ENCODE data around the gene UPK1B.

The UPK1B gene

DNA sequence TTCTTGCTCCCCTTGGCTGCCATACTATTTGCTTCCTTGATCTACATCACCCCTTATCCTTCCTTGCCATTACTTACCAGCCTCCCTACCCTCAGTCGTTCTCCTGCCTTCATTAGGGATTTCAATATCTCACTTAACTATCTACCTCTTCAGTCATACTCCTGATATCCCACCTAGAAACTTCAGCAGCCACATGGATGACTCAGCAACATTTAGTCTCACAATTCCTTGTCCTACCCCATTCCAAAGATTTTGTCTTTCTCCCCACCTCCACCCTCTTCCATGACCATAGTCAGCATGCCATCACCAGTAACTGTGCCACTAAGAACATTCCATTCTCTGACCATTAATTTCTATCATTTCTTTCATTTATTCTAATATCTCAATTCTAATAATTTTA, 18.4 kb downstream of the UPK1B start:
- peaks cover 5% of the 10 kb centered on the region for H3K27me3 Mint-ChIP-seq
- H3K4me1 Mint-ChIP-seq (ENCODE audit: low read depth): no peaks in the 10 kb centered on the region
- no peak overlapping the region for H3K4me3 Mint-ChIP-seq
- intact Hi-C loops (cut with micrococcal nuclease): no loop called here
- H3K27ac Mint-ChIP-seq: no peak overlapping the region
- no peaks in the 10 kb centered on the region for H3K36me3 Mint-ChIP-seq (ENCODE audit: low read depth)
- no peaks in the 10 kb centered on the region for H3K9me3 Mint-ChIP-seq

DNA sequence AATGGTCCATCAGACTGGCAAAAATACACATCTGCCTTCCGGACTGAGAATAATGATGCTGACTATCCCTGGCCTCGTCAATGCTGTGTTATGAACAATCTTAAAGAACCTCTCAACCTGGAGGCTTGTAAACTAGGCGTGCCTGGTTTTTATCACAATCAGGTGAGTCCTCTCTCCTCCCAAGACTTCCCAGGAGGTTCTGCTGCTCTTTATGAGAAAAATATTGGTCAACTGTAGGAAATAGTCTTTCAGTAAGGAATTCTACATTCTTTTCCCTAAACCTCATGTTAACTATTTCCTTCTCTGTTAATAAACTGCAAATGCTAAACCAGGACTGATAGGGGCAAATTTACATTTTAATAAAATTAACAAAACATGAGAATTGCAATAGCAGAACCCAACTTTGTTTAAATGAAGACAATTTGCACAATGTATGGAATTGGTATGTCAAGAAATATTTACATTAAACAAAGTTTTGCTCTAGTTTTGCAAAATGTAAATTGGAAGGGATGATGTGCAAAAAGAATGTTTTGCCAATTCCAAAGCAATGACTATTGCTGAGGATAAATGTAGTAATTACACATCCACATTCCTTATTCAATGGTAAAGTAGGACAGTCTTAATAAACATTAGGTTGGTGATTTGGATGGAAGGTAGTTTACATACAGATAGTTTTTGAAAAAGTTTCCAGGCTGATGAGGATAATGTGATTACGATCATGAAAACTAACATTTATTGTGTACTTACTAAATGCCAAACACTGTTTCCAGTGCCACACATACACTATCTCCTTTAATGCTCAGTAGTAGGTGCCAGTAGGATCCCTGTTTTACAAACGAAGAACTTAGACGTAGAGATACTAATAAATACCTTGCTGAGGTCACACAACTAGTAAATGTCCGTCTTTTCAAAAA, 21.1 kb downstream of the UPK1B start:
- intact Hi-C loops (cut with micrococcal nuclease): no loop called here
- Mint-ChIP-seq H3K9me3 (no peaks in the 10 kb centered on the region), H3K27me3 (peaks cover 3% of the 10 kb centered on the region), H3K27ac (no peak overlapping the region), H3K36me3 (ENCODE audit: low read depth) (no peaks in the 10 kb centered on the region), H3K4me3 (no peak overlapping the region), H3K4me1 (ENCODE audit: low read depth) (no peaks in the 10 kb centered on the region)

DNA sequence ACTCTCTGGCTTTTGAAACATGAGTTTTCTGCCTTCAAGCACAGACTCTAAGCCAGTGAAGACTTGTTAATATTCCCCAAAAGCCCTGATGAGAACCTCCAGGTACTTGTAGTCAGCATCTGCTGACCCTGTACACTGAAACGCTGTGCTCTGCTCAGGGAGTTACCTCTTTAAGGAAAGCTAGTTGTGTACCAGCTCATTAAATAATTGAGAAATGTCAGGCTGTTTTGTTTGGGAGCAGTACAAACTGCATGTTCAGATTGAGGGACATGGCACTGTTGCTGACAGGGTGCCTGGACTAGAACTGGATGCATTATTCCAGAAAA, 21.7 kb downstream of the UPK1B start:
- no peak overlapping the region for H3K27ac Mint-ChIP-seq
- peaks cover 3% of the 10 kb centered on the region for H3K27me3 Mint-ChIP-seq
- no peaks in the 10 kb centered on the region for H3K9me3 Mint-ChIP-seq
- no peak overlapping the region for H3K4me3 Mint-ChIP-seq
- intact Hi-C loops (cut with micrococcal nuclease): no loop called here
- H3K36me3 Mint-ChIP-seq (ENCODE audit: low read depth): no peaks in the 10 kb centered on the region
- no peaks in the 10 kb centered on the region for H3K4me1 Mint-ChIP-seq (ENCODE audit: low read depth)

DNA sequence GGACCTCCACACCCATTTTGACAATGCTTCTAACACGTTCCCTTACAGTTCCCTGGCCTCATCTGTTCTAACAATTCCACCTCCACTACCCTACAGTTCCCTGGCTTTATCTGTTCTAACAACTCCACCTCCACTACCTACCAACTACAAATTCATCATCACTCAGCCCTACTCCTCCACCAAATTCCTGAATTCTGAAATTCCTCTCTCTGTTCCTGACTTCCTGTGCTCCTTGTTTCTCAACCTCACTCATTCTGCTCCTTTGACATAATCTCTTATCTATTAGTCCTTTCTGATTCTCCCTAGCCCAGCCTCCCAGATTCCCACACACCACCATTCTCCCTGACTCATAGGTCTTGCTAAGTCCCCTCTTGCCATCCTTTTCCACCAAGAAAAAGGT, 22.5 kb downstream of the UPK1B start:
- Mint-ChIP-seq H3K4me3 (no peak overlapping the region), H3K9me3 (no peaks in the 10 kb centered on the region), H3K4me1 (ENCODE audit: low read depth) (no peaks in the 10 kb centered on the region), H3K27me3 (peaks cover 3% of the 10 kb centered on the region), H3K27ac (no peak overlapping the region), H3K36me3 (ENCODE audit: low read depth) (no peaks in the 10 kb centered on the region)
- intact Hi-C loops (cut with micrococcal nuclease): no loop called here

DNA sequence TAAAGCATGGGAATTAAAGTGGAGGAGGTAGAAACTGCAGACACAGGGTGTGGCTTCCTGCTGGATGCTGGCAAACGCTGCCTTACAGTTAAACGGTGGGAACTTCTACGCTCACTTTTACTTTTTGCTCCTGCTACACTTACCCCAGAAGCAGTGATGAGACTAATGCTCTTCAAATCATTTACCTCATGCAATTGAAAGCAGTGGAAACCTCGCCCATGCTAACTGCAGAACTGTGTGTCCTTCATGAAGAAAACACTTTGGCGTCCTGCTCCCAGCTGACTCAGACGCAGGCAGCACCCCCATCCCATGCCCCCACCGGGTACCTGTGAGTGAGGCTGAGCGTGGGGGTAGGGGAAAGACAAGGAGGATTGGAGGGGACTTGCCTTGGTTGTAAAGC, 31.8 kb downstream of the UPK1B start:
- intact Hi-C loops (cut with micrococcal nuclease): no loop called here
- Mint-ChIP-seq H3K4me1 (ENCODE audit: low read depth) (no peaks in the 10 kb centered on the region), H3K9me3 (no peaks in the 10 kb centered on the region), H3K36me3 (ENCODE audit: low read depth) (peaks cover 22% of the 10 kb centered on the region), H3K4me3 (no peak overlapping the region), H3K27me3 (no peaks in the 10 kb centered on the region), H3K27ac (no peak overlapping the region)

DNA sequence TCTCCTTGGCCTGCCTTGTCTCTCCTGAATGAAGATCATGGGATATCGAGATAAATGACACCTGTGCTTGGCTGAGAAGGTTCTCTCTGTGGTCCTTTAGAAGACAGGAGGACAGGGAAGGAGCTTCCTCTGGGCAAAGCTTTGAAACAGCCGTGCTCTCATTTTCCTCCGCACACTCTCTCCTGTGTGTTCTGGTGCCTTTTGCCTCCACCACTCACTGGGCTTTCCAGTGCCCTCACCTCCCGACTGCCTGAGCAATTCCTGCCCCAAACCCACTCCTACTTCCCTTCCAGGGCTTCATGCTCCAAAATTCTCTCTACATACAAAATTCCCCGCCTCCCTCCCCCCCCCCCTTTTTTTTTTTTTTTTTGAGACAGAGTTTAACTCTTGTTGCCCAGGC, 32.3 kb downstream of the UPK1B start:
- Mint-ChIP-seq H3K36me3 (ENCODE audit: low read depth) (peaks cover 26% of the 10 kb centered on the region), H3K27ac (no peak overlapping the region), H3K4me1 (ENCODE audit: low read depth) (no peaks in the 10 kb centered on the region), H3K9me3 (no peaks in the 10 kb centered on the region), H3K27me3 (no peaks in the 10 kb centered on the region), H3K4me3 (no peak overlapping the region)
- intact Hi-C loops (cut with micrococcal nuclease): no loop called here

DNA sequence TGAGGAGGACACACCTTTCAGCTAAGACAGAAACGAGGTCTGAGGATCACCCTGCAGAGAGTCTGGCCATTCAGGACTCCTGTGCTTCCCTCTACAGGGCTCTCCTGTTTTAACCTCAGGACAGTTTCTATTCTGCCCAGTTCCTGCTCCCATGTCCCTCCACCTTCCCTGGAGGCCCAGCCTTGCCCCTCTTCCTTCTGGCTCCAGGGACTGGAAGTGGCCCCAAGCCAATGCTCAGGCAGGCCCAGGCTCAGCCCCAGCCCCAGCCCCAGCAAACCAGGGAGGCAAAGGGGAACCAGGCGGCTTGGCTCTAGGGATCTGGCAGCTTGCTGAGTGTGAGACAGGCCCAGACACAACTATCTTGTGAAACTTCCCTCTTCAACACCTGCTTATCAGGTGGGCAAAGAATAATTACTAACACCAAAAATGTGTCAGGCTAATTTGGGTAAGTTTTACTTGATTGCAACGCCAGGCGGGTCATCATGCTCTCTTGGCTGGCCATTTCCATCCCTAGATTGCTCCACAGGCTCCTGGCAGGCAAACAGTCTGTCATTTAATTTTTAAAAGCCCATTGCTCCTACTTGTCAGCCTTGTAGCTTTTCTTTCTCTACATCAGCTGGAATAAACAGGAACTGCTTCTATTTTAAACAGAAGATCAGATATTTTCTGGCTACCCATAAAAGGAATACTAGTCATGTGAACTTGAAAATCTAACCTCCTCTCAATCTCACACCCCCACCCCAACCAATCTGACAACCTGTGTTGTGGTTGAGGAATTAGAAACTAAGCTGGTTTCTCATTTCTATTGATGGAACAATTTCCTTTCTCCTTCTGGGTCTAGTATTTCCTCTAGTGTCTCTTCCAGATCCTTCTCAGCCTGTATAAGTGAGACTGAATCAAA, 33.5 kb downstream of the UPK1B start:
- no peak overlapping the region for H3K27ac Mint-ChIP-seq
- H3K36me3 Mint-ChIP-seq (ENCODE audit: low read depth): peaks cover 38% of the 10 kb centered on the region
- no peaks in the 10 kb centered on the region for H3K9me3 Mint-ChIP-seq
- intact Hi-C loops (cut with micrococcal nuclease): no loop called here
- H3K4me1 Mint-ChIP-seq (ENCODE audit: low read depth): no peaks in the 10 kb centered on the region
- H3K4me3 Mint-ChIP-seq: no peak overlapping the region
- no peaks in the 10 kb centered on the region for H3K27me3 Mint-ChIP-seq

DNA sequence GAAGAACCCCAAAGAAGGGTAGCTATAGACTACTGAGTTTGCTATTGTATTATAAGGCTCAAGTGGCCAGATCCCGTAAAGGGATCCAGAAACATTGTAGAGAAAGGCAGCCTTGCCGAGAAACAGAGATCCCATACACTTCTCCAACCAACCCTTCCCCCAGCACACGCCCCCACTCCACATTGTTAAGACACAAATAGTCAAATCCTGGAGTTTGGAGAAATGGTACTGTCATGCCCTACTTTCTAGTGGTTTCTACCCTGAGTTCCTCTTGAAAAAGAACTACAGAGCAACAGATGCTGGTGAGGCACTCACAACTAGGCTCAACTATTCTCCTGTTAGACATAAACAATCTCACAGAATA, 34.1 kb downstream of the UPK1B start:
- no peaks in the 10 kb centered on the region for H3K27me3 Mint-ChIP-seq
- intact Hi-C loops (cut with micrococcal nuclease): no loop called here
- H3K4me3 Mint-ChIP-seq: no peak overlapping the region
- no peaks in the 10 kb centered on the region for H3K4me1 Mint-ChIP-seq (ENCODE audit: low read depth)
- H3K9me3 Mint-ChIP-seq: no peaks in the 10 kb centered on the region
- H3K27ac Mint-ChIP-seq: no peak overlapping the region
- H3K36me3 Mint-ChIP-seq (ENCODE audit: low read depth): peaks cover 44% of the 10 kb centered on the region

DNA sequence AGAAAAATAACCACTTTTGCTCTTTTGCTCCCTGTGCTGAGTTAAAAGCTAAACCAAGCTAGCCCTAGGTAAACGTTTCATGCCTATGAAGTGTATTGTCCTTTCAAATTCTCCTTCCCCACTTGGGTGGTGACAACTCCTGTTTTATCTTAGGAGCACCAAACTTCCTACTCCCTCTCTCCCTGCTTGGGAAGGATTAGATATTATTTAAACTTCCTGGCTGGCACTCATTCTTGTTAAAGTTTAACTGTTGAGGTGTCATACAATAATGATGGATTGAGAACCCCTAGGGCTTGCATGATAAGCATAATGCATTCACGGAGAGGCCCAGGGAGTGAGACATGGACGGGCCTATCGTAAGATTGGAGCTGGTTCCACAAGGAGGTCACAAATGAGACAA, 37.8 kb downstream of the UPK1B start:
- Mint-ChIP-seq H3K4me3 (no peak overlapping the region), H3K27me3 (no peaks in the 10 kb centered on the region), H3K36me3 (ENCODE audit: low read depth) (peaks cover 81% of the 10 kb centered on the region), H3K9me3 (no peaks in the 10 kb centered on the region), H3K4me1 (ENCODE audit: low read depth) (no peaks in the 10 kb centered on the region), H3K27ac (no peak overlapping the region)
- intact Hi-C loops (cut with micrococcal nuclease): no loop called here

DNA sequence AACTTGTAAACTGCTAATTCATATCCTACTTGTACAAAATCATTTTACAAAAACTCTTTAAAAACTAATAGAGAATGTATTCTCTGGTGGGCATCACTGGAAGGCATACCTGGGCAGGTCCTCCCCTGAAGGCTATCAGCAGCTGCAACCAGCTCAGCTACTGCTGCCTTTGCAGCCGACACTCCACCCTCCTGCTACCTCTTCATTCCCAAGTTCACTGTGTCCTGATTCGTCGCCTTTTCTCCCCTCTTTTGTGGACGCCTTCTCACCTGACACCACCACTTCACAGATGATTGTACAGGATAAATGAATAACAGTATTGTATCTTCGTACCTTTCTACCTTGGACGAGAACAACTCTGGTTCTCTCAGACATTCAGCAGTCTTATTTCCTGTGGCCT, 38.4 kb downstream of the UPK1B start:
- Mint-ChIP-seq H3K4me3 (no peak overlapping the region), H3K4me1 (ENCODE audit: low read depth) (no peaks in the 10 kb centered on the region), H3K36me3 (ENCODE audit: low read depth) (peaks cover 88% of the 10 kb centered on the region), H3K9me3 (no peaks in the 10 kb centered on the region), H3K27me3 (no peaks in the 10 kb centered on the region), H3K27ac (no peak overlapping the region)
- intact Hi-C loops (cut with micrococcal nuclease): no loop called here

DNA sequence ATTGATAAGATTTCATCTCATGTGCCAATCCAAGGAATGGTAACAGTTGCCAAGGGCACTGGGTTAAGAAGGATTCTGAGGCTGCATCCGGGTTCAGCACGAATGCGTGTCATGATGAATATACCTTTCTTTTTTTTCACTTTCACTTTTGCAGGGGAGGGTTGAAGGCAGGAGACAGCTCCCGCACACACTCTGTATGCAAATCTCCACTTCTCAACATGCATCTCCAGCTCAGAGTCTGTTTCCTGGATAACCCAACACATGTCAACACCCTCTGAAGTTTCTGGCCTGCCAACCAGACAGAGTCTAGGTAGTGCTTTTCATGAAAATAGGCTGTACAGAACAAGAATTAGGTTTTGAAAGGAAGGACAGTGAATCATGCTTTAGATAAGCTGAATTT, 45.7 kb downstream of the UPK1B start:
- Mint-ChIP-seq H3K4me3 (no peak overlapping the region), H3K4me1 (ENCODE audit: low read depth) (no peaks in the 10 kb centered on the region), H3K9me3 (no peaks in the 10 kb centered on the region), H3K27ac (no peak overlapping the region), H3K27me3 (no peaks in the 10 kb centered on the region), H3K36me3 (ENCODE audit: low read depth) (peaks cover 95% of the 10 kb centered on the region)
- intact Hi-C loops (cut with micrococcal nuclease): no loop called here

DNA sequence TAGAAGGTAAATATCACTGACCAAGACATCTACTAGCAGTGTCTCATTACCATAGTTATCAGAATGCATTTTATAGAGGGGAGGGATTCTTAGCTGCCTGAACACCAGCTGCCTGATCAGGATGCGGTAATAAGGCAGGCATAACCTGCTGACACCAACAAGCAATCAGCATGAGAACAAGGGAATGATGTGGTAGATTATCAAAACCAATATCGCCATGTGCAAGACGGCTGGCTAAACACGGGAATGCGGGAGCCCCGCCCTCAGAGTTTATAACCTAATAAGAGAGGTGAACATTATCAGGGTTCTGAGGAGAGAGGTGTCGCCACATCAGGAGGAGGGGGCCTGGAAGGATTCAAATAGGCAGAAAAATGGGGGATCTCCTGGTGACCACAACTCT, 46.8 kb downstream of the UPK1B start:
- Mint-ChIP-seq H3K9me3 (no peaks in the 10 kb centered on the region), H3K27ac (no peak overlapping the region), H3K36me3 (ENCODE audit: low read depth) (peaks cover 86% of the 10 kb centered on the region), H3K27me3 (no peaks in the 10 kb centered on the region), H3K4me3 (no peak overlapping the region), H3K4me1 (ENCODE audit: low read depth) (no peaks in the 10 kb centered on the region)
- intact Hi-C loops (cut with micrococcal nuclease): no loop called here

DNA sequence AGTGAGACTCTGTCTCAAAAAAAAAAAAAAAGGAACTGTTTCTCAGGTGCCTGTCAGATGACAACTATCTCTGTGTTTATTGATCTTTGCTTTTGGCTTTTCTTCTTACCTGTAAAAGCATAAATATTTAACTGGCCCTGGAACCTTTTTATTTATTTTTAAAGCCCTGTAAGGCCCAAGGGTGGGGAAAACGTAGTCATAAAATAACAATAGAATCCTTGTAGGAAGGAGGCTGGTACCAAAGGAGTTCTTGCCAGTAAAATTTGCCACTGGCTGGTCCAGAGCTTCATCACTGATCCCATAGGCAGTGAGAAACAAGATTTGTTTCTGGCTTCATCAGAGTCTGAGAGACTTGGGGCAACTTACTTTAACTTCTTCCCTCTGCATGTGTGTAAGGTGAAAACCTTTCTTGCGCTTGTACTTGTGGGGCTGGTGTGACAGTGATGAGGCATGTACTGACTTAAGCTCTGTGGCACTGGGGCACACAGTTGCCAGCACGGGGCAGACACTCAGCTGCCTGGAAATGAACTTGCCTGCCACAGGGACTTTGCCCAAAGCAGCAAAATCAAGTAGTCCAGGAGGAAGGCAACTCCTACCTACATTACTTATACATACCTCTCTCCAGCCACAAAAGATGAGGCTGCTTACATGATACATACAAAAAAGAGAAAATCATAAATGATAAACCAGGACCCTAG, 47.7 kb downstream of the UPK1B start:
- intact Hi-C loops (cut with micrococcal nuclease): no loop called here
- no peaks in the 10 kb centered on the region for H3K9me3 Mint-ChIP-seq
- H3K27ac Mint-ChIP-seq: no peak overlapping the region
- H3K4me1 Mint-ChIP-seq (ENCODE audit: low read depth): no peaks in the 10 kb centered on the region
- H3K27me3 Mint-ChIP-seq: no peaks in the 10 kb centered on the region
- H3K36me3 Mint-ChIP-seq (ENCODE audit: low read depth): peaks cover 80% of the 10 kb centered on the region
- no peak overlapping the region for H3K4me3 Mint-ChIP-seq

DNA sequence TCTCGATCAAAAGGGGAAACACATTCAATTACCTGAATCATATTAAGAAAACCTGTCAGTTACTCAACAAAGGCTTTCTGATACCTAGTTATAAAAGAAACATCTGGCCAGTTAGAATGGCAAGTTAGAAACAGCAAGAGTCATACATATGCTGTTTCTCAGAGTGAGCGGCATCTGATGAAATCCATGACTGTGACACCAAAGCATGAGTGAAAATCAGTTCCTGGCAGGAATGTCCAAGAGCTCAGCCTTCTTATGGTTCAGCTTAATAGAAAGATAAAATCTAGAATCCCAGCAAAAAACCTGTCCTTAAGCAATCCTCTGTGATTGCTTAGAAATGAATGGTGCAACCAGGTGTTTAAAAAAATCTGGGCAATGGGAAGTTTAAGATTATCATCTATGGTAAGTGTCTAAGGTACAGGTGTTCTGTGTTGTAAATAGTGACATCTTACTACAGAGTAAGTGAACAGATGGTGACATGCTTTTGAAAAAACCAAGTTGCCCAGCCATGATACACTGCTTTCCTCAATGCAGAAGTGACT, 48.5 kb downstream of the UPK1B start:
- intact Hi-C loops (cut with micrococcal nuclease): no loop called here
- H3K9me3 Mint-ChIP-seq: no peaks in the 10 kb centered on the region
- no peak overlapping the region for H3K27ac Mint-ChIP-seq
- H3K4me3 Mint-ChIP-seq: no peak overlapping the region
- no peaks in the 10 kb centered on the region for H3K27me3 Mint-ChIP-seq
- peaks cover 80% of the 10 kb centered on the region for H3K36me3 Mint-ChIP-seq (ENCODE audit: low read depth)
- no peaks in the 10 kb centered on the region for H3K4me1 Mint-ChIP-seq (ENCODE audit: low read depth)
